ENCODE data around the gene CELSR1.

The CELSR1 gene

DNA sequence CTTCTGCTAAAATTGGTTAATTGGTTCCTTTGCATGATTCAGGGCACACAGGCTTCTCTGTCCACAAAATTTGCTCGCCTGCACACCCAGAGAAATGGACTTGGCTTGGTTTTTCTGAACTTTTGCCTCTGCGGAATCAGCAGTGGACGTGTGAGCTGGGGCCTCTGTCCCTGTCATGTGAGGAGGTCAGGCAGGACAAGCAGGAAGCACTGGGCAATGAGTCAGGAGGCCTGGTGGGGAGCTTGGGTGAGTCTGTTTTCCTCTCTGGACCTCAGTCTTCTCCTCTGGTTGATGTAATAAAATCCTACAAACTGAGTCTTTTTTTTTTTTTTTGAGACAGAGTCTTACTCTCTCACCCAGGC lies 10.4 kb upstream of the CELSR1 start:
- Histone ChIP-seq H3K27me3 (ENCODE audit: control insufficient read depth in 1 of 2, insufficient read depth in 2 of 2, low read length in 2 of 2) (no peaks in the 10 kb centered on the region), H3K4me1 (ENCODE audit: control insufficient read depth, insufficient read depth, low read length) (peaks cover 30% of the 10 kb centered on the region), H3K9ac (ENCODE audit: low read length in 2 of 2) (no peak overlapping the region), H3K27ac (ENCODE audit: low read length) (peak overlapping the region; percentile 46), H3K9me3 (ENCODE audit: control insufficient read depth in 2 of 2, low read length in 2 of 2) (peaks cover 0 to 5% of the 10 kb centered on the region in 2 donors), H3K4me3 (ENCODE audit: low read length in 2 of 2) (no peak overlapping the region), H3K36me3 (ENCODE audit: control insufficient read depth in 2 of 2, insufficient read depth in 2 of 2, low read length in 2 of 2) (no peaks in the 10 kb centered on the region)

DNA sequence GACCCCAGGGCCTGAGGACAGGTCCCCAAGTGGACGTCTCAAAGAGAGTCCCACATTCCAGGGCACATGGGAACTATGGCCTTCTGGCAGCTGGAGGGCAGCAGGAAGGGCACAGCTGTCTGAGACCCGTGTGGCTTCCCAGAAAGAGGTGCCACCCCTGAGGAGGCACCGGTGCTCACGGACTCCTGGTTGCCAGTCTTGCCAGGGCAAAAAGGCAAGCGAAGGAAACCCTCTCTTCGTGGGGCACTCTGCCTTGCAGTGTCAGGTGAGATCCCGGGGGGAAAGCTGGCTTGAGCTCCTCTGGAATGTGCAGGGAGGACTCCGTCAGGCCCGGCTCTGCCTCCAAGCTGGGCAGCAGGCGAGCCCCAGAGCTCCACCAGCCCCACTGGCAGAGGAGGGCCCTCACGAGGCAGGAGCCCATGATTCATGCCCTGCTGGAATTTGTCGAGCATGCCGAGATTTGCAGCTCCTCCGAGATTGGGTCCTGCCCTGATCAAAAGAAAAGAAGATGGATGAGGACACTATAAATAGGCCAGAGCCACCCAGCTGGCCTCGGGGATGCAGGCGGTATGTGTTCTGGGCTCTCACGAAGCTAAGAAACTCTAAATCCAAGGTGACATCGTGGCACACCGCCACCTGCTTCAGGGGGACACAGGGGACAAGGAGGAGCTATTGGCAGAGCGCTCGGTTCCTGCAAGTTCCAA lies 9.9 kb upstream of the CELSR1 start:
- H3K27ac ChIP-seq (ENCODE audit: low read length): peak overlapping the region; percentile 46
- H3K9me3 ChIP-seq (ENCODE audit: control insufficient read depth in 2 of 2, low read length in 2 of 2): peaks cover 0 to under 1% of the 10 kb centered on the region in 2 donors
- no peak overlapping the region for H3K9ac ChIP-seq (ENCODE audit: low read length in 2 of 2)

DNA sequence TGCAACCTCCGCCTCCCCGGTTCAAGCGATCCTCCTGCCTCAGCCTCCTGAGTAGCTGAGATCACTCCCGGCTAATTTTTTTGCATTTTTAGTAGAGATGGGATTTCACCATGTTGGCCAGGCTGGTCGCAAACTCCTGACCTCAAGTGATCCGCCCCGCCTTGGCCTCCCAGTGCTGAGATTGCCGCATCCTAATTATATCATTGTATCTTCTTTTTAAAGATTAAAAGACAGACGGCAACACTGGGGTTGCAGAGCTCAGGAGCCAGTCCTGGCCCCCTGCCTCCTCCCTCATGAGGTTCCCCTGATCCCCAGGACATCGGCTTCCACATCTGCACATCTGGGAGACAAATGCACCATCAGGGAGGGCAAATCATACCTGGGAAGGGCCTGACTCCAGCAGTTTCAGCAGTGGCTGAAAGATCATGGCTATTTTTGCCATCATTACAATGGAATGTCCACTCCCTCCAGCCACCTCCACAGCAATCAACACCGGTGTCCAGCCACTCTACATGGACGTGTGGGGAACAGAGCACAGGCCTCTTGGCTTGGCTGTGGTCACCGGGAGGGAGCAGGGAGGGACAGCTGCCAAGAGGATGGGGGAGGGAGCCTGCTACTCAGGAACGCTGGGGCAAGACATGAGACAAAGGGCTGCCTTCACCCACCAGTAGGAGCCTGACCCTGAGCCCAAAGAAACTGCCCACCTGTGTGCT lies 9.2 kb upstream of the CELSR1 start:
- Histone ChIP-seq H3K4me1 (ENCODE audit: control insufficient read depth, insufficient read depth, low read length) (peaks cover 30% of the 10 kb centered on the region), H3K9ac (ENCODE audit: low read length in 2 of 2) (no peak overlapping the region), H3K4me3 (ENCODE audit: low read length in 2 of 2) (peak overlapping the region in 1 of 2 donors; percentile 40)

More for the DNA sequence above, 9.9 kb upstream of the CELSR1 start:
- Histone ChIP-seq H3K36me3 (ENCODE audit: control insufficient read depth in 2 of 2, insufficient read depth in 2 of 2, low read length in 2 of 2) (no peaks in the 10 kb centered on the region), H3K4me3 (ENCODE audit: low read length in 2 of 2) (peak overlapping the region in 1 of 2 donors; percentile 40), H3K4me1 (ENCODE audit: control insufficient read depth, insufficient read depth, low read length) (peaks cover 30% of the 10 kb centered on the region), H3K27me3 (ENCODE audit: control insufficient read depth in 1 of 2, insufficient read depth in 2 of 2, low read length in 2 of 2) (no peaks in the 10 kb centered on the region)

DNA sequence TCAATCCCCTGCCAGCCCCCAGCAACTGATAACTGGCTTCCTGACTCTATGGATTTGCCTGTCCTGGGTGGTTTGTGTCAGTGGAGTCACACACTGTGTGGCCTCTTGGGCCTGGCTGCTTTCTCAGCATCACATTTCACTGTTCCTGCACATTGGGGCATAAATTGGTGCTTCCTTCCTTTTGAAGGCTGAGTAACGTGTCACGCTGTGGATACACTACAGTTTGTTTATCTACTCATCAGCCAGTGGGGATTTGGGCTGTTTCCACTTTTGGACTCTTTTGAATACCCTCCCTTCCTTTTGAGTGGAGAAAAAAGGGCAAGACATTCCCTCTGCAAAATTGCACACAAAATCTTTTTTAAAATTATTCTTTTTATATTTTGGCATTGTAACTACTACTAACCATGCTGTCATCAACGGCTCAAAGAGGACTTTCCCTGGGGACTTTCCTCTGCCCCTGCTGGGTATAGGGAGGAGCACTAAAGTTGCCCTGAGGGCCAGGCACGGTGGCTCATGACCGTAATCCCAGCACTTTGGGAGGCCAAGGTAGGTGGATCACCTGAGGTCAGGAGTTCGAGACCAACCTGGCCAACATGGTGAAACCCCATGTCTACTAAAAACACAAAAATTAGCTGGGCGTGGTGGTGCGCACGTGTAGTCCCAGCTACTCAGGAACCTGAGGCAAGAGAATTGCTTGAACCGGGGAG lies 7.8 kb upstream of the CELSR1 start:
- no peak overlapping the region for H3K27ac ChIP-seq (ENCODE audit: low read length)
- H3K4me1 ChIP-seq (ENCODE audit: control insufficient read depth, insufficient read depth, low read length): peaks cover 30% of the 10 kb centered on the region

More for the DNA sequence above, 9.2 kb upstream of the CELSR1 start:
- Histone ChIP-seq H3K27me3 (ENCODE audit: control insufficient read depth in 1 of 2, insufficient read depth in 2 of 2, low read length in 2 of 2) (no peaks in the 10 kb centered on the region), H3K36me3 (ENCODE audit: control insufficient read depth in 2 of 2, insufficient read depth in 2 of 2, low read length in 2 of 2) (no peaks in the 10 kb centered on the region), H3K9me3 (ENCODE audit: control insufficient read depth in 2 of 2, low read length in 2 of 2) (no peaks in the 10 kb centered on the region), H3K27ac (ENCODE audit: low read length) (peak overlapping the region; percentile 46)

DNA sequence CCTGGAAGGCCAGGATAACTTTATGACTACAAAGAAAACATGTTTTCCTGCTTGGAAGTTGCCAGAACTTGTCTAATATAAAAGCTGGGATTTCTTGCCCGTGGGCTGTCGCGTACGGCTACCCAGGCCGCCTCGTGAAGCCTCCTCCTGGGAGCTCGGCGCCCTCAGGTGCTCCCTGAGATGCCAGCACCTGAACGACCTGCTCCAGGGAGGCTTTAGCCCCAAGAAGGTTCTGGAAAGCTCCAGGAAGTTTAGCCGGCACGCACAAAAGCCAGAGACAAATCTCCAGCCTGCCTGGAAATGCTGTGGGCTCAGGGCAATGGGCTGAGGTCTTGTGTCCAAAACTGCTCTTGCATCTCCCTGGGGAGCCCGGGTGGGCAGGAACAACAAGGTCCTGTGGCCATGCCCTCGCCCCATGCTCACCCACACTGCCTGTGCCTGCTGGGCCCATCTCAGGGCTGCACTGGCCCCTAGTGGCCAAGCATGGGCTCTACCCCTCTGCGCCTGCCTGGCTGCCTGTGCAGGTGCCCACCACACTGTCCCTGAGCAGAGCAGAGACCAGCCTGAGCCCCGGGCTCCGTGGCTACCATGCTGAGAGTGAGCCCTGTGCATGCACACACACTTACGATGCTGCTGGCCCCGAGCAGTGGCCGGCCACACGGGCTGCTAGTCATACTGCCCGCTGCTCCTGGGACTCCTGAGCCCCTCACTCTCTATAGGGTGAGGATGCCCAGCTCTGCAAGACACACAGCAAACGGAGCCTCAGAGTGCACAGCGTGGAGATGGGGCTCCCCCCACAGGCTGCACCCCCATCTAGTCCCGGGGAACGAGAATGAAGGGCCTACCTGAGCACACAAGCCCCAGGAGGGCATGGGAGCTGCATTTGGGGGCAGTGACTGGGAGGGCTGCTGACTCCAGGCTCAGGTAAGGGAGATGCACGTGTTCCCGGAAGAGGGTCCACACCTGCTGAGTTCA lies 4.9 kb upstream of the CELSR1 start:
- Histone ChIP-seq H3K9ac (ENCODE audit: low read length in 2 of 2) (no peak overlapping the region), H3K27me3 (ENCODE audit: control insufficient read depth in 1 of 2, insufficient read depth in 2 of 2, low read length in 2 of 2) (peaks cover 13 to 20% of the 10 kb centered on the region in 2 donors), H3K27ac (ENCODE audit: low read length) (no peak overlapping the region), H3K36me3 (ENCODE audit: control insufficient read depth in 2 of 2, insufficient read depth in 2 of 2, low read length in 2 of 2) (no peaks in the 10 kb centered on the region), H3K4me3 (ENCODE audit: low read length in 2 of 2) (no peak overlapping the region), H3K9me3 (ENCODE audit: control insufficient read depth in 2 of 2, low read length in 2 of 2) (no peaks in the 10 kb centered on the region), H3K4me1 (ENCODE audit: control insufficient read depth, insufficient read depth, low read length) (peaks cover 21% of the 10 kb centered on the region)

More for the DNA sequence above, 7.8 kb upstream of the CELSR1 start:
- Histone ChIP-seq H3K9me3 (ENCODE audit: control insufficient read depth in 2 of 2, low read length in 2 of 2) (no peaks in the 10 kb centered on the region), H3K9ac (ENCODE audit: low read length in 2 of 2) (no peak overlapping the region), H3K27me3 (ENCODE audit: control insufficient read depth in 1 of 2, insufficient read depth in 2 of 2, low read length in 2 of 2) (no peaks in the 10 kb centered on the region), H3K4me3 (ENCODE audit: low read length in 2 of 2) (no peak overlapping the region), H3K36me3 (ENCODE audit: control insufficient read depth in 2 of 2, insufficient read depth in 2 of 2, low read length in 2 of 2) (no peaks in the 10 kb centered on the region)

DNA sequence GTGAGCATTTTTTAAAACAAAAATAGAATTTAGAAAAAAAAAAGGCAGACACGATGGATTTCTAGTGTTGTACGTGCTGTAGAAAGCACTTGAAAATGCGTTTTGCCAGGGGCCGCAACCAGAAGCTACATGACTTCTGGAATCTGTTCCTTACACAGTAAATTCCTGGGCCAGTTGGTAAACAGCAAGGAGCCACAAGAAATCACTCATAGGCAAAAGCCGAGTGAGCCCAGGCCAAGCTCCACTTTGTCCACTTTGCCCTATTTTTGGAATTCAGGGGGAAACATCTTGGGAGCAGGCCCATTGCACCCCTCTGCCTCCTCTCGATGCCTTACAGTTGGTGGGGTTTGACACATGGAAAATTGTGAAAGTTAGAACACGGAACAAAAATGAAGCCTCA lies 4.1 kb upstream of the CELSR1 start:
- Histone ChIP-seq H3K27me3 (ENCODE audit: control insufficient read depth in 1 of 2, insufficient read depth in 2 of 2, low read length in 2 of 2) (peaks cover 13 to 20% of the 10 kb centered on the region in 2 donors), H3K36me3 (ENCODE audit: control insufficient read depth in 2 of 2, insufficient read depth in 2 of 2, low read length in 2 of 2) (no peaks in the 10 kb centered on the region), H3K4me1 (ENCODE audit: control insufficient read depth, insufficient read depth, low read length) (peaks cover 13% of the 10 kb centered on the region), H3K27ac (ENCODE audit: low read length) (no peak overlapping the region), H3K4me3 (ENCODE audit: low read length in 2 of 2) (no peak overlapping the region), H3K9me3 (ENCODE audit: control insufficient read depth in 2 of 2, low read length in 2 of 2) (no peaks in the 10 kb centered on the region), H3K9ac (ENCODE audit: low read length in 2 of 2) (no peak overlapping the region)

DNA sequence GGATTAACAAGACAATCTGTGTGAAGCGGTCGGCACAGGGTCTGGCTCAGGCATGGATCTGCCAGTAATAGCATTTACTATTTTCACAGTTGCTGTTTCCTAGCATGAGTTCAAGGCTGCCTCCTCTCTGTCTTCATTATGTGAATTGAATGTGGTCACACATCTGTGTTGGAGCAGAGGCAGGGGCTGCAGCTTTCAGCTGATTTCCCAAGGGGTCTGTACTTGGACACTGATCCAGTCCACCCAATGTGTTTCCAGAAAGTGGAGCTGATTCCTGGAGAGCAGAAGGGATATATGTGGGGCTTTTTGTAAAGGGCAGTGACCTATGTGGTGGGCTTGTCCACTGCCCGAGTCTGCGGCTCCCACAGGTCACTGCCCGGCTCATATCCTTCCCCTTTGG lies 3.5 kb upstream of the CELSR1 start:
- H3K27me3 ChIP-seq (ENCODE audit: control insufficient read depth in 1 of 2, insufficient read depth in 2 of 2, low read length in 2 of 2): peaks cover 17 to 25% of the 10 kb centered on the region in 2 donors
- H3K4me1 ChIP-seq (ENCODE audit: control insufficient read depth, insufficient read depth, low read length): peaks cover 12% of the 10 kb centered on the region
- H3K9ac ChIP-seq (ENCODE audit: low read length in 2 of 2): no peak overlapping the region
- no peak overlapping the region for H3K27ac ChIP-seq (ENCODE audit: low read length)
- no peak overlapping the region for H3K4me3 ChIP-seq (ENCODE audit: low read length in 2 of 2)
- H3K36me3 ChIP-seq (ENCODE audit: control insufficient read depth in 2 of 2, insufficient read depth in 2 of 2, low read length in 2 of 2): no peaks in the 10 kb centered on the region
- H3K9me3 ChIP-seq (ENCODE audit: control insufficient read depth in 2 of 2, low read length in 2 of 2): no peaks in the 10 kb centered on the region

DNA sequence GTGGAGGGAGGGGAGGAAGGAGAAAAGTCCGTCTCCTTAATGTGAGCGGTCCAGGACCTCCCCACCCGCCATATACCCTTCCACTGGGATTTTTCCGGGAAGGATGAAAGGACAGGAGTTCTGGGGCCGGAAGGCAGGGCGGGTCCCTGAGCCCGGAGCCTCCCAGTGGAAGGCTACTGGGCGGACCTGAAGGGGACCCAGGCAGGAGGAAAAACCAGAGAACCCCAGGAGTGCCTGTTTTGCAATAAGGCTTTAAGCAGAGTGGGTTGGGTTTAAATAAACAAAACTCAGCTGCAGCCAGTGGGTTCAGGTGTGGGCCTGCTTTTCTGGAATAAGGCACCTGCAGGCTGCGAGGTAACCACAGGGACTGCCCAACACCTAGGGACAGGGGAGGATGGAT lies 1.7 kb upstream of the CELSR1 start:
- no peak overlapping the region for H3K9ac ChIP-seq (ENCODE audit: low read length in 2 of 2)
- peaks cover 12% of the 10 kb centered on the region for H3K4me1 ChIP-seq (ENCODE audit: control insufficient read depth, insufficient read depth, low read length)
- no peak overlapping the region for H3K27ac ChIP-seq (ENCODE audit: low read length)
- peaks cover 22 to 39% of the 10 kb centered on the region in 2 donors for H3K27me3 ChIP-seq (ENCODE audit: control insufficient read depth in 1 of 2, insufficient read depth in 2 of 2, low read length in 2 of 2)
- H3K36me3 ChIP-seq (ENCODE audit: control insufficient read depth in 2 of 2, insufficient read depth in 2 of 2, low read length in 2 of 2): no peaks in the 10 kb centered on the region
- H3K4me3 ChIP-seq (ENCODE audit: low read length in 2 of 2): peak overlapping the region in 1 of 2 donors; percentile 7
- peaks cover 0 to 4% of the 10 kb centered on the region in 2 donors for H3K9me3 ChIP-seq (ENCODE audit: control insufficient read depth in 2 of 2, low read length in 2 of 2)

DNA sequence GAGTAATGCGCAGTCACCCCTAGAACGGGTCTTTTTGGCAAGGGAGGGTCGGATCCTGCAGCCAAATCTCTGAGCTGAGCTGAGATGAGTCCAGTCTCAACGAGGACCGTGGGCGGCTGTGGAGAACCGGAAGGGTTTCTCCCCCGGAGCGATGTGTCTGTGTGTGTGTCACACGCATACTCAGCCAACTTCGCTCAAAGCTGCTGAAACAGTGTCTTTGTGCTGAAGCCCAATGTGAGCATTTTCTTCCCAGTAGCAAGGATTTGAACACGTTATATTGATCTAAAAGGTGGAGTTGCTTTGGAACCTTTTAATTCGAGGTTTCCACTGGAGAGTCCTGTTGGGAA lies 1.4 kb upstream of the CELSR1 start:
- Histone ChIP-seq H3K4me3 (ENCODE audit: low read length in 2 of 2) (peak overlapping the region; percentile 7 to 29), H3K9me3 (ENCODE audit: control insufficient read depth in 2 of 2, low read length in 2 of 2) (peaks cover 0 to 4% of the 10 kb centered on the region in 2 donors), H3K27ac (ENCODE audit: low read length) (no peak overlapping the region), H3K36me3 (ENCODE audit: control insufficient read depth in 2 of 2, insufficient read depth in 2 of 2, low read length in 2 of 2) (no peaks in the 10 kb centered on the region), H3K27me3 (ENCODE audit: control insufficient read depth in 1 of 2, insufficient read depth in 2 of 2, low read length in 2 of 2) (peaks cover 22 to 40% of the 10 kb centered on the region in 2 donors), H3K9ac (ENCODE audit: low read length in 2 of 2) (no peak overlapping the region), H3K4me1 (ENCODE audit: control insufficient read depth, insufficient read depth, low read length) (peaks cover 12% of the 10 kb centered on the region)
